Colonic mucosa (tissue), 4 donors: ENCODE results near the gene PLCB1. TPM values are rescaled to one million over a fixed set of nuclear protein-coding genes. Genes with fewer than 3 reads are reported as not detected.

Experiments used
- DNase-seq: peaks from one replicate; pipeline ENCODE4 v3.0.0-alpha.2; 2020
- H3K27ac ChIP-seq: fragments of 200-600 bp; one replicate; pipeline ENCODE4 v1.8.0; 2021
- H3K27me3 ChIP-seq: fragments of 200-600 bp; one replicate; pipeline ENCODE4 v1.8.0; 2021
- H3K36me3 ChIP-seq: fragments of 200-600 bp; one replicate; pipeline ENCODE4 v1.8.0; 2021
- H3K4me1 ChIP-seq: fragments of 200-600 bp; one replicate; pipeline ENCODE4 v1.8.0; 2021; ENCODE audit warnings: mild to moderate bottlenecking
- H3K4me3 ChIP-seq: fragments of 200-600 bp; one replicate; pipeline ENCODE4 v1.8.0; 2021
- H3K9ac ChIP-seq, 2 donors: one replicate each; pipeline ENCODE4 v1.7.0; 2013; ENCODE audit warnings: control low read depth in 2 of 2, low read depth in 2 of 2, low read length in 2 of 2
- H3K9me3 ChIP-seq: fragments of 200-600 bp; one replicate; pipeline ENCODE4 v1.8.0; 2021
- intact Hi-C: fragments of 100-400 bp; cut with DNase I; formaldehyde crosslinking; loops from one replicate; pipeline ENCODE4 v1.14.1; 2022
- total RNA-seq, 2 donors: library from RNA; stranded (reverse); fragmentation: NEBNext Ultra II Directional in 1 of 2; extraction: Animal tissue kit (Norgen Biotek cat#: 25700) in 1 of 2; gene quantifications; one replicate each; pipeline ENCODE4 v1.2.1, GENCODE V29; 2021
- TF ChIP-seq, protein P1 (sequence below): fragments of 200-600 bp; IDR thresholded peaks from one replicate; pipeline ENCODE4 v1.8.0; 2022; ENCODE audit warnings: antibody characterized with exemption, mild to moderate bottlenecking
- donor health status: healthy.
- donor health status: DM: no; HTN: no; CAD: no.
- donor health status: DM: no; HTN: no; CAD: no.

Gene PLCB1
- total RNA-seq, 2 donors from 2014 or later, result 8.3 to 9.6 TPM

DNA sequence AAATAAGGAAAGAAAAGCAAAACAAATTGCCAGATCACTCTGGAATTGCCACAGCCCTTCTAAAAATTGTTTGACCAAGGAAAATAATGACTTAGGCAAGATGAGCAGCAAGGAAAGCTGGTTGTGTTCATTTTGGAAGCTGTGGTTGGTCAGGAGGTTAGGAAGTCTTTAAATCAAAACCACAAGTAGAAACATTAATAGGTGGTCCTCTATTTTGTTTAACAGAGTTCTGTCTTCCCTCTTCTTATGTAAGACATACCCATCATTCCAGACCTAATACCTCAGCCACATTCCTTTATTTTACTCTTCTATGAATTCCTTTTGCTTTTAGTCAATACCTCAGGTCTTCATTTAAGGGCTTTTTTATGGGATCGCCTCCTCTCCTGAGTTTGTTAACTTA lies 514.6 kb downstream of the PLCB1 start:
- intact Hi-C loops, result no loop called here
- H3K4me3 ChIP-seq, result no peak overlapping the region
- no peak overlapping the region for H3K27ac ChIP-seq

DNA sequence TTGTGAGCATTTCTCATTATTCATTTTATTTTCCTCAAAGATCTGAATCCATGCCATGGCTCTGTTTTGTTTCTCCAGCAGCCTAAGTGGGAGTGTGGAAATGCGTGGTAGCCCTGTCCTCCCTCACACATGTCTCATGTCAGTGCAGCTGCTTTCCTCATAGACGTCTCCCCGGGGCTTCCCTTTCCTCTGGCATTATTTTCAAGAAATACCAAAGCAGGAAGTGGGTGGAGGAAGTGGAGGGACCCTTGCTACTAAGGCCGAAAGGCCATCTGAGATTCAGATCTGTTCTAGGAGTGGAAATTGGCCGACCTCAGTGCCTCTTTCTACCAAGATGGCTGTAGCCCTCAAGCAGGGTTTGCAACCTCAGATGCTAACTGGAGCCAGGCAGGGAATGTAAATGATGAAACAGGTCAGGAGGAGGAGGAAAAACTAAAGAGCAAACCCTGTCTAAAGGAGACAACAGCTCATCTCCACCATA lies 515.9 kb downstream of the PLCB1 start:
- no peaks in the 10 kb centered on the region for H3K36me3 ChIP-seq
- peak; percentile 19 for DNase-seq
- no peaks in the 10 kb centered on the region for H3K4me1 ChIP-seq
- H3K27me3 ChIP-seq, result no peaks in the 10 kb centered on the region
- intact Hi-C loops, result no loop called here
- no peak overlapping the region for H3K4me3 ChIP-seq
- H3K27ac ChIP-seq, result no peak overlapping the region
- H3K9me3 ChIP-seq, result no peaks in the 10 kb centered on the region
- TF ChIP-seq, protein P1, sequence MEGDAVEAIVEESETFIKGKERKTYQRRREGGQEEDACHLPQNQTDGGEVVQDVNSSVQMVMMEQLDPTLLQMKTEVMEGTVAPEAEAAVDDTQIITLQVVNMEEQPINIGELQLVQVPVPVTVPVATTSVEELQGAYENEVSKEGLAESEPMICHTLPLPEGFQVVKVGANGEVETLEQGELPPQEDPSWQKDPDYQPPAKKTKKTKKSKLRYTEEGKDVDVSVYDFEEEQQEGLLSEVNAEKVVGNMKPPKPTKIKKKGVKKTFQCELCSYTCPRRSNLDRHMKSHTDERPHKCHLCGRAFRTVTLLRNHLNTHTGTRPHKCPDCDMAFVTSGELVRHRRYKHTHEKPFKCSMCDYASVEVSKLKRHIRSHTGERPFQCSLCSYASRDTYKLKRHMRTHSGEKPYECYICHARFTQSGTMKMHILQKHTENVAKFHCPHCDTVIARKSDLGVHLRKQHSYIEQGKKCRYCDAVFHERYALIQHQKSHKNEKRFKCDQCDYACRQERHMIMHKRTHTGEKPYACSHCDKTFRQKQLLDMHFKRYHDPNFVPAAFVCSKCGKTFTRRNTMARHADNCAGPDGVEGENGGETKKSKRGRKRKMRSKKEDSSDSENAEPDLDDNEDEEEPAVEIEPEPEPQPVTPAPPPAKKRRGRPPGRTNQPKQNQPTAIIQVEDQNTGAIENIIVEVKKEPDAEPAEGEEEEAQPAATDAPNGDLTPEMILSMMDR, result no peak
- H3K9ac ChIP-seq, result no peak overlapping the region

More for the DNA sequence above, 514.6 kb downstream of the PLCB1 start:
- H3K9ac ChIP-seq, result no peak overlapping the region
- no peak for DNase-seq
- TF ChIP-seq, protein P1, result no peak
- H3K27me3 ChIP-seq, result no peaks in the 10 kb centered on the region
- no peaks in the 10 kb centered on the region for H3K4me1 ChIP-seq
- H3K36me3 ChIP-seq, result no peaks in the 10 kb centered on the region
- H3K9me3 ChIP-seq, result no peaks in the 10 kb centered on the region

DNA sequence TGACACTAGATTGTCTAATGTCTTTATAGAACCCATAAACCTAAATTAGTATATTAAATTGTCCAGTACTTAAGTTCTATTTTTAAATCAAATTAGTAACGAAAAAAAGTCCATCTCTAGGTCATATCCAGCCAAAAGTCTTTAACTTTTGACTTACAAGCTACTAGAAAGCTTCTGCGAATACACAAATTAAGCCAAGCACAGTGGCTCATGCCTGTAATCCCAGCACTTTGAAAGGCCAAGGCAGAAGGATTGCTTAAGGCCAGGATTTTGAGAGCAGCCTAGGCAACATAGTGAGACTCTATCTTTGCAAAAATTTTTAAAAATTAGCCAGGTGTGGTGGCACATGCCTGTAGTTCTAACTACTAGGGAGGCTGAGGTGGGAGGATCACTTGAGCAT lies 516.4 kb downstream of the PLCB1 start:
- Histone ChIP-seq H3K9ac (no peak overlapping the region), H3K4me3 (no peak overlapping the region), H3K27me3 (no peaks in the 10 kb centered on the region), H3K36me3 (no peaks in the 10 kb centered on the region), H3K9me3 (no peaks in the 10 kb centered on the region), H3K4me1 (no peaks in the 10 kb centered on the region), H3K27ac (no peak overlapping the region)
- TF ChIP-seq, protein P1, result no peak
- intact Hi-C loops, result no loop called here
- DNase-seq, result no peak

DNA sequence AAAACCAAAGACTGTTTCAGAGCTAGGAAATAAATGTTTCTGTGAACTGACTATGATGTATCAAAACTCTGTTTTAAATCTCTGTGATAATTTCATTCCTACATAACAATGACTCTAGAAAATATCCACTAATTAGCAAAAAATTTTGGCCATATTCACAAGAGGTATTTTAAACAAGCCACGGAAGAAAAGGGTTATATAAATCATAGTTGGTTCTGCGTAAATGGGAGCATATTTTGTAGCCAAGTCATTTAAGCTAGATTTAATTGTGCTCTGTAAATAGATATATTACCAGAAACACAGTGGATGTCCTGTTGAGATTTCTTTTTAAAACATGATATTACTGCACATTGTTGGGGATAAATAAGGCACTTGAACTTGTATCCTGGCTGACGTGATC lies 520.3 kb downstream of the PLCB1 start:
- no peaks in the 10 kb centered on the region for H3K9me3 ChIP-seq
- TF ChIP-seq, protein P1, result no peak
- no peaks in the 10 kb centered on the region for H3K4me1 ChIP-seq
- H3K4me3 ChIP-seq, result no peak overlapping the region
- no peak overlapping the region for H3K9ac ChIP-seq
- H3K36me3 ChIP-seq, result no peaks in the 10 kb centered on the region
- intact Hi-C loops, result no loop called here
- no peak overlapping the region for H3K27ac ChIP-seq
- no peak for DNase-seq
- no peaks in the 10 kb centered on the region for H3K27me3 ChIP-seq

DNA sequence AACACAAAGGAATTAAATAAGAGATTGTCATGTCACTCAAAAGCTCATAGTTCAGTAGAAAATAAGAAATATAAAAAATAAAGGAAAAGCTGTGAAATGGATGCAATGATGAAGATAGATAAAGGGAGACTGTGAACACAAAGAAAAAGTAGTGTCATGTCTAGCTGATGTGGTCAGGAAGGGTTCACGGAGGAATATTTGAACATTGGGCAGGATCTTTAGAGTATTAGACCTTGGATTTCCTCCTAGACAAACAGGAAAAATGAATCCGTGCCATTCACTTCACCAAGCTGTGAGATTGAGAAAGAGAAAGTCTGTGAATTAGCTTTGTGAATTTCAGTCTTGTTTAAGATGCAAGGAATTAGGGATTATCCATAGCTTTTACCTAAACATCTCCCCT lies 522.4 kb downstream of the PLCB1 start:
- no peak overlapping the region for H3K27ac ChIP-seq
- no peak overlapping the region for H3K4me3 ChIP-seq
- no peak for DNase-seq
- no peaks in the 10 kb centered on the region for H3K27me3 ChIP-seq
- H3K9ac ChIP-seq, result no peak overlapping the region
- no peaks in the 10 kb centered on the region for H3K4me1 ChIP-seq
- TF ChIP-seq, protein P1, result no peak
- no peaks in the 10 kb centered on the region for H3K36me3 ChIP-seq
- intact Hi-C loops, result no loop called here
- no peaks in the 10 kb centered on the region for H3K9me3 ChIP-seq
